Skeletal muscle tissue (tissue), 4 donors: ENCODE measurements around the gene MMP26. TPM values are rescaled to one million over a fixed set of nuclear protein-coding genes. Genes with fewer than 3 reads are reported as not detected.

Source experiments
- H3K27ac ChIP-seq: one replicate; pipeline ENCODE4 v1.7.0; 2013; ENCODE audit warnings: mild to moderate bottlenecking, low read depth, low read length, inconsistent platforms
- H3K27me3 ChIP-seq, 3 donors: one replicate each; pipeline ENCODE4 v1.7.0; 2013; ENCODE audit warnings: low read length in 3 of 3; ENCODE audit not compliant: control insufficient read depth in 3 of 3, insufficient read depth in 3 of 3
- H3K36me3 ChIP-seq, 3 donors: one replicate each; pipeline ENCODE4 v1.7.0; 2013; ENCODE audit warnings: low read length in 3 of 3; ENCODE audit not compliant: control insufficient read depth in 3 of 3, insufficient read depth in 3 of 3
- H3K4me1 ChIP-seq, 3 donors: one replicate each; pipeline ENCODE4 v1.7.0; 2013; ENCODE audit warnings: low read length in 3 of 3, mild to moderate bottlenecking in 3 of 3; ENCODE audit not compliant: control insufficient read depth in 3 of 3, insufficient read depth in 3 of 3
- H3K4me3 ChIP-seq, 3 donors: one replicate each; pipeline ENCODE4 v1.7.0; 2013; ENCODE audit warnings: low read length in 3 of 3
- H3K9ac ChIP-seq, 3 donors: one replicate each; pipeline ENCODE4 v1.7.0; 2013; ENCODE audit warnings: low read length in 3 of 3, mild to moderate bottlenecking in 3 of 3, moderate library complexity in 2 of 3, low read depth in 1 of 3
- H3K9me3 ChIP-seq, 3 donors: one replicate each; pipeline ENCODE4 v1.7.0; 2013; ENCODE audit warnings: low read length in 3 of 3; ENCODE audit not compliant: control insufficient read depth in 3 of 3
- total RNA-seq: library from RNA; depleted of rRNA; stranded (reverse); fragments of >200 nt; gene quantifications from one replicate; pipeline ENCODE4 v1.2.3, GENCODE V29; 2014
- donor health status: Osteomylitis.

MMP26 gene
- total RNA-seq, 1 donor from 2014 or later = not detected

GRCh38 chr11:4680341-4680740, 24.2 kb upstream of the MMP26 start:
- Histone ChIP-seq H3K9me3 (no peaks in the 10 kb centered on the region), H3K4me1 (no peaks in the 10 kb centered on the region), H3K9ac (no peak overlapping the region), H3K27me3 (no peaks in the 10 kb centered on the region), H3K4me3 (no peak overlapping the region), H3K27ac (no peak overlapping the region), H3K36me3 (no peaks in the 10 kb centered on the region)

DNA sequence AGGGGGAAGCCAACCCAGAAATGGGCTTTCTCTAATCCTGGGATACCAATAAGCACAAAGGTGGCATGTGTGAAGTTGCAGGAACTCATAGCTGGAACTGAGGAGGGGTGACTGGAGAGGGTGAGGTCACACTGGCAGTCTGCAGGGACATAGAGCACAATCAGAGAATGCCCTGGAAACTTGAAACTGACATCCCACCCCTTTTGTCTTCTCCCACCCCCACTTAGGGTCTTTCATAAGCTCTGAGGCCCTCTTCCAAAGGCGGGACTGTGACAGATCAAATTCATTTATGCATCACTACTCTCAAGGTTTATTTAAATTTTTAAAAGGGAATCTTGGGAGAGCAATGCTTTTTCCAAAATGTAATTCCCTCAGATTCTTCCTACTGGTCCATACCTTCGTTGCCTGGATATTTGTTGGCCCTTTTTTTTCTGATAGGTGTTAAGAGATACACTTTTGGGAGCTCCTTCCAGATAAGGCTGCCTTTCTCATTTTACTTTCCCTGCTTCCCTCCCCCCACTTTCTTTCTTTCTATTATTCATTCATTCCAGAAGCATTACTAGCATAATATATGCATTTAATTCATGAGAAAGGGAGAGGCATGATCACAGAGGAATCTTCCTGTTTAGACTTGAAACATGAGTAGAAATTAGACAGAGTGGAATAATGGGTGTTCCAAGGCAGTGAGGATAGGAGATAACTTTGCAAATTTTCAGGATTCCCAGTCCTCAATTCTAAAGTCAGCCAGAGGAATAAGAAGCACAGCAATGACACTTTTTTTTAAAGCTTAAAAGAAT, 21.8 kb upstream of the MMP26 start:
- no peaks in the 10 kb centered on the region for H3K36me3 ChIP-seq
- H3K4me1 ChIP-seq = no peaks in the 10 kb centered on the region
- no peaks in the 10 kb centered on the region for H3K9me3 ChIP-seq
- no peak overlapping the region for H3K27ac ChIP-seq
- no peak overlapping the region for H3K4me3 ChIP-seq
- H3K9ac ChIP-seq = no peak overlapping the region
- H3K27me3 ChIP-seq = no peaks in the 10 kb centered on the region

DNA sequence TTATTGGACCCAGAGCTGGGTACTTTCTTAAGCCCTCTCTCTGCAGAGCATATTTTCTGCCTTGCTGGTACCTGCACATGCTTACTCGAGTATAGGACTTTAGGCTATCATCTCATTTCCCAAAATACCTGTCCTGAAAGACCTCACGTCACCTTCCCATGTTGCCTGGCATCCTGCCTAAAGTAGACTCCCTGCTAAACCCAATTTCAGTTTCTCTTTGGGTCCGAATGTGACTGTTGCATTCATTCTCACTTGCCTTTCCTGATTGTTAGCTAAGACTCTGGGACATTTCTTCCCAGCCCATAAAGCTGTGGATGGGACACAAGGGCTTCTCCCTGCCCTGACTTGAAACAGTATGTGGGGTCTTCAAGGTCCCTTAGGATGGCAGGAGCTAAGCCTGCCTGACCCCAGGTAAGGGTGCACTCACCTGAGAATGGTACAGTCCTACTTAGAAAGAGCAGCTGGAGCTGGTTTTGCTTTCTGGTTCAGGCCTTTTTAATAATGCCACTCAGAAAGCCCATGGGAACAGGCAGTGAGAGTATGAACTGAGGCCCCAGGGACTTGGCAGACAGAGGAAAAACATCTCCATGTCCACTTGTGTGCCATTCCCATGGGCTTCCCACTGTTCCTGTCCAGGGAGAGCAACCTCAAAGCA, 19.8 kb upstream of the MMP26 start:
- H3K4me3 ChIP-seq = no peak overlapping the region
- H3K4me1 ChIP-seq = no peaks in the 10 kb centered on the region
- no peak overlapping the region for H3K9ac ChIP-seq
- no peaks in the 10 kb centered on the region for H3K27me3 ChIP-seq
- no peak overlapping the region for H3K27ac ChIP-seq
- no peaks in the 10 kb centered on the region for H3K9me3 ChIP-seq
- H3K36me3 ChIP-seq = no peaks in the 10 kb centered on the region

DNA sequence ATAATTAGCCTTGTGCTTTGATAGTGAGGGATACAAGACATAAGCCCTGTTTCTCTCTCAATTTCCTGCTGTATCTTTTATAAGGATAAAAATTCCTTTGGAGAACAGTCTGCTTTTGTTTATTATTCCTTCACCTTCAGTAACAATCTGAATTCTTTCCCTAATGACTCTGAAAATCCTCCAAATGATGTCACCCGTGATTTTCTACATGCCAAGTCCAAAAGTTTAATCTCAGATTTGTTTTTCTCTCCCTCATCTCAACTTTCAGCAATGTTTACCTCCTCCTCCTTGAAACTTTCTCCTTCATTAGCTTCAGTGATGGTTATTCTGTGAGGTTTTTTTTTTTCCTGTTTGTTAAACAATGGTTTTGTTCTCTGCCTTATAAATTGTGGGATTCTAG, 9.1 kb upstream of the MMP26 start:
- Histone ChIP-seq H3K4me3 (no peak overlapping the region), H3K9me3 (no peaks in the 10 kb centered on the region), H3K36me3 (no peaks in the 10 kb centered on the region), H3K4me1 (no peaks in the 10 kb centered on the region), H3K27me3 (no peaks in the 10 kb centered on the region), H3K27ac (no peak overlapping the region), H3K9ac (no peak overlapping the region)

DNA sequence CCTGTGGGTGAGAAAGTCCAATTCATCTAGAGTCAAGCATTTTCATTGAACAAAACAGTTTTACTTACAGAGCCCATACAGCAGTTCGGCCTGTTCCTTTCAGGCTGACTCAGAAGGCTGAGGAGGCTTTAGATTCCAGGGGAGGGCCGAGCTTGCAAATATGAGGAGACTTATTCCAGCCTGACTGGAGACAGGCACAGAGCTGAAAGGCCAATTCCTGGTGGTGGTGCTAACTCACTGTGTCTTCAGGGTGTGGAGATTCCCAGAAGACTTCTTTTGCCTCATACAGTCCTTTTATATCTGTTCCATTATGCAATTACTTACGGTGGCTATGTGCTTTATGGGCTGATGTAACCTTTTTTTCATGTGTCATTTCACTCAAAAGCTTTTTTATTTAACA, 7.0 kb upstream of the MMP26 start, which contains the start of gene OR51E2:
Gene OR51E2 (minus strand): TSS at position 269 of the 400 bp plus-strand sequence. CDS start 15,142 bp downstream, outside the sequence.
- Histone ChIP-seq H3K4me3 (no peak within 1 kb of the TSS), H3K36me3 (no peaks in the 10 kb centered on the region), H3K4me1 (no peaks in the 10 kb centered on the region), H3K27ac (no peak within 1 kb of the TSS), H3K27me3 (no peaks in the 10 kb centered on the region), H3K9ac (no peak within 1 kb of the TSS), H3K9me3 (no peaks in the 10 kb centered on the region)

GRCh38 chr11:4699697-4700435, 4.7 kb upstream of the MMP26 start:
- Histone ChIP-seq H3K4me1 (peaks cover 0 to 9% (median 8%) of the 10 kb centered on the region in 3 donors), H3K4me3 (no peak overlapping the region), H3K27ac (no peak overlapping the region), H3K9me3 (no peaks in the 10 kb centered on the region), H3K36me3 (no peaks in the 10 kb centered on the region), H3K9ac (no peak overlapping the region), H3K27me3 (no peaks in the 10 kb centered on the region)

DNA sequence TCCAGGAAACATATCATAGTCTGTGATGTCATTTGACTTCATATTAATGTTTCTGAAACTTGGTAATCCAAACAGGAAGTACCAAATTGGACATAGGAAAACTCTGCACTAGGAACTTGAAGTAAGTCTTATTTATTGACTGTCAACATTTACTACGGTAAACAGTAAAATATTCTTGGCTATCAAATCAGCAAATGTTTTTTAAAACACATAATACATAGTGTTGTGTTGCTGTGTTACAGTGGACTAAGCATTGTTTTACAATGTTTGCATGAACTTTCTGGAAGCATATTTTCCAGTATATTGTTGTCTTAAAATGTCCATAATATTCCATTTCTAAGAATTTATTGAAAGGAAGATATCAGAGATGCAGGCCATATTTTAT, 4.2 kb upstream of the MMP26 start:
- H3K4me1 ChIP-seq = peaks cover 0 to 9% (median 8%) of the 10 kb centered on the region in 3 donors
- H3K4me3 ChIP-seq = no peak overlapping the region
- no peak overlapping the region for H3K9ac ChIP-seq
- H3K27me3 ChIP-seq = no peaks in the 10 kb centered on the region
- H3K9me3 ChIP-seq = no peaks in the 10 kb centered on the region
- no peak overlapping the region for H3K27ac ChIP-seq
- H3K36me3 ChIP-seq = no peaks in the 10 kb centered on the region

- peak overlapping the region; percentile 54 for H3K27ac ChIP-seq
Measured at GRCh38 chr11:4704790-4705334, 278 bp downstream of the MMP26 start.

GRCh38 chr11:4713241-4713640, 8.7 kb downstream of the MMP26 start:
- H3K9ac ChIP-seq = no peak overlapping the region
- H3K36me3 ChIP-seq = no peaks in the 10 kb centered on the region
- H3K4me1 ChIP-seq = no peaks in the 10 kb centered on the region
- H3K27ac ChIP-seq = no peak overlapping the region
- no peak overlapping the region for H3K4me3 ChIP-seq
- H3K27me3 ChIP-seq = no peaks in the 10 kb centered on the region
- no peaks in the 10 kb centered on the region for H3K9me3 ChIP-seq

More at GRCh38 chr11:4704790-4705334, 278 bp downstream of the MMP26 start:
- H3K4me3 ChIP-seq = no peak overlapping the region
- H3K9ac ChIP-seq = peak overlapping the region in 1 of 3 donors; percentile 23
- H3K4me1 ChIP-seq = peaks cover 0 to 9% (median 8%) of the 10 kb centered on the region in 3 donors
- H3K9me3 ChIP-seq = no peaks in the 10 kb centered on the region
- no peaks in the 10 kb centered on the region for H3K27me3 ChIP-seq
- no peaks in the 10 kb centered on the region for H3K36me3 ChIP-seq
